H1 (cell line): ENCODE results near the gene LONP2. TPM values are rescaled to one million over a fixed set of nuclear protein-coding genes. Genes with fewer than 3 reads are reported as not detected.

Source experiments
- CTCF ChIA-PET: fragments of 300-600 bp; sonication (Branson Sonifier 250); formaldehyde crosslinking; loops from one replicate; lab custom pipeline; 2021; ENCODE audit not compliant: partially characterized antibody; lab: Charles Lee
- POLR2A ChIA-PET: fragments of 300-600 bp; sonication (Branson Sonifier 250); formaldehyde crosslinking; loops from one replicate; lab custom pipeline; 2021; ENCODE audit warnings: inconsistent platforms; ENCODE audit not compliant: partially characterized antibody; lab: Charles Lee
- DNase-seq, 2 experiments: peaks; one replicate each; pipeline versions ENCODE4 v3.0.0 to v3.0.0-alpha.2; 2010 to 2022; ENCODE audit warnings: low spot score in 2 of 2, low read depth in 1 of 2, mixed read lengths in 1 of 2
- FAIRE-seq: peaks from 2 replicates; lab custom pipeline; 2011; peaks lifted over from hg19 to GRCh38; lab: Jason Lieb, UNC
- H2AFZ ChIP-seq: 2 replicates; pipeline ENCODE4 v1.8.1; 2012; ENCODE audit warnings: low read length, inconsistent platforms
- H2AK5ac ChIP-seq: 2 replicates; pipeline ENCODE4 v1.6.1; 2013; ENCODE audit warnings: low read depth, low read length
- H2BK120ac ChIP-seq: replicated peaks from 2 replicates; pipeline ENCODE3; 2013; ENCODE audit warnings: low read depth, low read length, inconsistent platforms
- H2BK12ac ChIP-seq: 2 replicates; pipeline ENCODE4 v1.6.1; 2013; ENCODE audit warnings: low read depth, low read length
- H2BK15ac ChIP-seq: 2 replicates; pipeline ENCODE4 v1.6.1; 2013; ENCODE audit warnings: low read length
- H2BK20ac ChIP-seq: 2 replicates; pipeline ENCODE4 v1.6.1; 2013; ENCODE audit warnings: low read length
- H2BK5ac ChIP-seq: 2 replicates; pipeline ENCODE4 v1.6.1; 2013; ENCODE audit warnings: low read depth, low read length
- H3K14ac ChIP-seq: 2 replicates; pipeline ENCODE4 v1.6.1; 2013; ENCODE audit warnings: inconsistent platforms; ENCODE audit not compliant: insufficient read length
- H3K18ac ChIP-seq: 2 replicates; pipeline ENCODE4 v1.6.1; 2013; ENCODE audit warnings: low read length; ENCODE audit errors: extremely low read depth
- H3K23ac ChIP-seq: 2 replicates; pipeline ENCODE4 v1.6.1; 2013; ENCODE audit warnings: inconsistent platforms; ENCODE audit not compliant: insufficient read length
- H3K23me2 ChIP-seq: 2 replicates; pipeline ENCODE4 v1.6.1; 2013; ENCODE audit warnings: low read depth, low read length
- H3K27ac ChIP-seq: 2 replicates; pipeline ENCODE4 v1.6.1; 2011; ENCODE audit warnings: low read depth, low read length, inconsistent platforms
- H3K27me3 ChIP-seq, 4 experiments: replicated peaks in 1 of 4; 1 replicate in 1 of 4; 2 replicates in 3 of 4; pipeline versions ENCODE4 v1.6.1 to v1.8.1; 2011 to 2013; ENCODE audit warnings: low read length in 3 of 4, mild to moderate bottlenecking in 3 of 4, inconsistent platforms in 2 of 4, mixed read lengths in 2 of 4, moderate library complexity in 1 of 4; ENCODE audit not compliant: control insufficient read depth in 3 of 4, insufficient read depth in 3 of 4; ENCODE audit errors: extremely low read depth in 1 of 4
- H3K36me3 ChIP-seq, 4 experiments: 2 replicates each; pipeline versions ENCODE4 v1.6.1 to v1.8.1; 2011 to 2013; ENCODE audit warnings: mild to moderate bottlenecking in 4 of 4, low read length in 3 of 4, moderate library complexity in 2 of 4, control low read depth in 1 of 4, inconsistent platforms in 1 of 4; ENCODE audit not compliant: insufficient read depth in 4 of 4, control insufficient read depth in 2 of 4
- H3K4ac ChIP-seq: replicated peaks from 2 replicates; pipeline ENCODE3; 2013; ENCODE audit warnings: low read length, low read depth, mixed read lengths, inconsistent platforms; ENCODE audit not compliant: insufficient read length
- H3K4me1 ChIP-seq, 4 experiments: replicated peaks in 1 of 4; 1 replicate in 1 of 4; 2 replicates in 3 of 4; pipeline versions ENCODE4 v1.6.1 to v1.8.1; 2011 to 2013; ENCODE audit warnings: low read length in 3 of 4, inconsistent platforms in 2 of 4, mixed read lengths in 1 of 4; ENCODE audit not compliant: insufficient read depth in 4 of 4, control insufficient read depth in 3 of 4
- H3K4me2 ChIP-seq, 2 experiments: 2 replicates each; pipeline versions ENCODE4 v1.6.1 to v1.8.1; 2011 to 2013; ENCODE audit warnings: low read depth in 2 of 2, low read length in 2 of 2, control low read depth in 1 of 2, inconsistent platforms in 1 of 2, mild to moderate bottlenecking in 1 of 2; ENCODE audit not compliant: insufficient read depth in 1 of 2
- H3K4me3 ChIP-seq, 4 experiments: fragments of 200-600, 300-600 bp in 1 of 4; sonication (generic), shearing (Covaris generic), sonication (Bioruptor Twin) in 1 of 4; 2 replicates each; pipeline versions ENCODE4 v1.5.1 to v1.8.1; 2011 to 2016; ENCODE audit warnings: low read length in 4 of 4, low read depth in 3 of 4, control low read depth in 2 of 4, inconsistent platforms in 2 of 4, mild to moderate bottlenecking in 2 of 4, mixed read lengths in 1 of 4, moderate library complexity in 1 of 4; ENCODE audit not compliant: insufficient read depth in 2 of 4; ENCODE audit errors: extremely low read depth in 1 of 4
- H3K56ac ChIP-seq: replicated peaks from 2 replicates; pipeline ENCODE3; 2013; ENCODE audit warnings: low read depth, mild to moderate bottlenecking, mixed read lengths, low read length, inconsistent platforms; ENCODE audit not compliant: insufficient read length
- H3K79me1 ChIP-seq: 2 replicates; pipeline ENCODE4 v1.6.1; 2013; ENCODE audit warnings: low read depth, low read length, control low read depth
- H3K79me2 ChIP-seq, 2 experiments: 2 replicates each; pipeline versions ENCODE4 v1.6.1 to v1.8.1; 2012 to 2013; ENCODE audit warnings: low read length in 2 of 2, mild to moderate bottlenecking in 2 of 2, inconsistent platforms in 1 of 2; ENCODE audit not compliant: insufficient read depth in 2 of 2, control insufficient read depth in 1 of 2
- H3K9ac ChIP-seq, 4 experiments: replicated peaks in 1 of 4; 1 replicate in 1 of 4; 2 replicates in 3 of 4; pipeline versions ENCODE4 v1.6.1 to v1.8.1; 2011 to 2013; ENCODE audit warnings: low read depth in 3 of 4, low read length in 3 of 4, control low read depth in 2 of 4, mild to moderate bottlenecking in 2 of 4, moderate library complexity in 2 of 4, inconsistent platforms in 1 of 4; ENCODE audit errors: extremely low read depth in 1 of 4
- H3K9me3 ChIP-seq, 2 experiments: 2 replicates each; pipeline versions ENCODE4 v1.6.1 to v1.8.1; 2012 to 2013; ENCODE audit warnings: mild to moderate bottlenecking in 2 of 2, moderate library complexity in 2 of 2, control low read depth in 1 of 2, inconsistent platforms in 1 of 2, low read depth in 1 of 2, low read length in 1 of 2, mixed read lengths in 1 of 2; ENCODE audit not compliant: insufficient read depth in 2 of 2
- H4K20me1 ChIP-seq, 2 experiments: replicated peaks in 1 of 2; 2 replicates each; pipeline versions ENCODE3 to v1.8.1; 2011 to 2013; ENCODE audit warnings: inconsistent platforms in 2 of 2, low read length in 2 of 2, mild to moderate bottlenecking in 1 of 2; ENCODE audit not compliant: insufficient read depth in 2 of 2, control insufficient read depth in 1 of 2
- H4K5ac ChIP-seq: 2 replicates; pipeline ENCODE4 v1.6.1; 2013; ENCODE audit warnings: low read length, low read depth, mixed read lengths, inconsistent platforms; ENCODE audit not compliant: insufficient read length
- H4K8ac ChIP-seq: 2 replicates; pipeline ENCODE4 v1.8.0; 2013; ENCODE audit warnings: mild to moderate bottlenecking, moderate library complexity, low read length, inconsistent platforms; ENCODE audit not compliant: insufficient read depth; ENCODE audit errors: extremely low read depth
- H4K91ac ChIP-seq: replicated peaks from 2 replicates; pipeline ENCODE3; 2013; ENCODE audit warnings: low read length, mixed read lengths, inconsistent platforms; ENCODE audit not compliant: insufficient read length
- BACH1 ChIP-seq: IDR thresholded peaks from 2 replicates; pipeline ENCODE4 v1.6.1; 2012; ENCODE audit warnings: low read length, improper control_type of control experiment
- EP300 ChIP-seq, 2 experiments: IDR thresholded peaks; 1 replicate in 1 of 2; 2 replicates in 1 of 2; pipeline ENCODE4 v1.6.1; 2011 to 2012; ENCODE audit warnings: low read depth in 2 of 2, low read length in 2 of 2, mild to moderate bottlenecking in 2 of 2, borderline replicate concordance in 1 of 2, inconsistent platforms in 1 of 2, moderate library complexity in 1 of 2
- GTF2F1 ChIP-seq: IDR thresholded peaks from 2 replicates; pipeline ENCODE4 v1.6.1; 2012; ENCODE audit warnings: low read depth, low read length, improper control_type of control experiment, borderline replicate concordance
- HDAC2 ChIP-seq, 2 experiments: fragments of 300-600 bp in 1 of 2; sonication (generic) in 1 of 2; IDR thresholded peaks; 2 replicates each; pipeline ENCODE4 v1.6.1; 2011 to 2012; ENCODE audit warnings: low read depth in 2 of 2, low read length in 2 of 2, mild to moderate bottlenecking in 2 of 2, moderate library complexity in 2 of 2, borderline replicate concordance in 1 of 2, inconsistent platforms in 1 of 2
- JUND ChIP-seq: IDR thresholded peaks from 2 replicates; pipeline ENCODE4 v1.6.1; 2011; ENCODE audit warnings: mild to moderate bottlenecking, improper control_type of control experiment, low read length
- POU5F1 ChIP-seq: IDR thresholded peaks from 2 replicates; pipeline ENCODE4 v1.6.1; 2011; ENCODE audit warnings: low read depth, mild to moderate bottlenecking, low read length, moderate library complexity
- SIX5 ChIP-seq: IDR thresholded peaks from 2 replicates; pipeline ENCODE4 v1.6.1; 2011; ENCODE audit warnings: mild to moderate bottlenecking, low read depth, low read length
- polyA plus RNA-seq, 7 experiments: library from polyadenylated mRNA; depleted of rRNA in 3 of 7; stranded (reverse) in 5 of 7; unstranded in 2 of 7; fragments of >200 nt in 5 of 7; fragments of 200-250 nt in 2 of 7; gene quantifications; 1 replicate in 5 of 7; 2 replicates in 1 of 7; 4 replicates in 1 of 7; pipeline versions ENCODE4 v1.2.1 to v1.2.3, GENCODE V29; 2011 to 2013; ENCODE audit warnings: missing spikeins in 2 of 7, mixed read lengths in 2 of 7
- total RNA-seq: library from RNA; stranded (reverse); fragmentation: NEBNext Ultra II Directional; extraction: Animal tissue kit (Norgen Biotek cat#: 25700); gene quantifications from 2 replicates; pipeline ENCODE4 v1.2.1, GENCODE V29; 2021

Gene LONP2
- total and polyA plus RNA-seq, 2 of the 8 experiments (the other 6 are each of a cell fraction or from before 2014, with no cell fraction given) = 8.1 to 23.1 TPM

DNA sequence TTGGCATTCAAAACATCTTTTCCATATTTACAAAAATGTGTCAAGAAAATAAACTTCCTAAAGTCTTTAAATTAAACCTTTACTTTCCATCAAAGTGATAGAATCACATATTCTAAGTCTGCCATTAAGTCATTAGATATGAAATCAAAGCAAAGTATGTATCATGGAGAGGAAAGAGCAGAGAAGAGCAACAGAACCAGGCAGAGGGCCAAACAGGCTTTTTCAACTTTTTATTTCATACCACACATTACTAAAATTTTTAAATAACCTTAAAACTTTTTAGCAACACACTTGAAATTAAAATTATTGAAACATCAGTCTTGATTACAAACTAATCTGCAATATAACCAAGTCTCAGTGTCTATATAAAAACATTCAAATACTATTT lies 127.3 kb downstream of the LONP2 start:
- no peak overlapping the region for H2BK5ac ChIP-seq
- H3K14ac ChIP-seq = no peak overlapping the region
- no peak overlapping the region for H2AFZ ChIP-seq
- H3K79me2 ChIP-seq = peaks cover 14 to 100% of the 10 kb centered on the region in 2 experiments
- no peak for FAIRE-seq
- no peak overlapping the region for H4K8ac ChIP-seq
- peaks cover 7% of the 10 kb centered on the region for H3K79me1 ChIP-seq
- H3K23ac ChIP-seq = no peak overlapping the region
- no peak overlapping the region for H3K18ac ChIP-seq
- H3K27me3 ChIP-seq = no peaks in the 10 kb centered on the region
- H3K27ac ChIP-seq = no peak overlapping the region
- H3K56ac ChIP-seq = no peak overlapping the region
- no peak for DNase-seq
- no peak overlapping the region for H3K4me2 ChIP-seq
- H3K9me3 ChIP-seq = no peaks in the 10 kb centered on the region
- H2BK12ac ChIP-seq = no peak overlapping the region
- H2BK120ac ChIP-seq = no peak overlapping the region
- no peak overlapping the region for H3K9ac ChIP-seq
- H3K36me3 ChIP-seq = no peaks in the 10 kb centered on the region
- H4K5ac ChIP-seq = no peak overlapping the region
- peaks cover under 1% of the 10 kb centered on the region; the same call in 1 of the 2 replicates for H3K23me2 ChIP-seq
- POLR2A ChIA-PET = interaction anchor here (3.6 to 8.9 kb wide), 3 partner anchors 7 to 15 kb away, joined by 8 to 156 read pairs (median 52); partner anchors contain the start of gene SIAH1
- CTCF ChIA-PET = interaction anchor here (1.0 kb wide), 1 partner anchor 18 kb away, joined by 4 read pairs; no protein-coding TSS in a partner anchor
- no peak overlapping the region for H4K91ac ChIP-seq
- no peak overlapping the region for H2BK15ac ChIP-seq
- no peak overlapping the region for H3K4ac ChIP-seq
- no peak for TF ChIP-seq EP300 (IDR thresholded peaks at IDR 0.05; ENCODE audit: borderline replicate concordance in 1 of 2, low read depth in 2 of 2, low read length in 2 of 2)
- no peak for TF ChIP-seq BACH1
- no peak for TF ChIP-seq POU5F1
- TF ChIP-seq SIX5 = no peak
- no peak for TF ChIP-seq JUND
- no peak for TF ChIP-seq GTF2F1
- TF ChIP-seq HDAC2 (IDR thresholded peaks at IDR 0.05; ENCODE audit: borderline replicate concordance in 1 of 2, low read depth in 2 of 2, low read length in 2 of 2) = no peak
- no peak overlapping the region for H2BK20ac ChIP-seq
- no peak overlapping the region for H3K4me3 ChIP-seq
- peaks cover 14 to 22% of the 10 kb centered on the region in 2 experiments for H4K20me1 ChIP-seq
- peaks cover 0 to 6% (median 4%) of the 10 kb centered on the region in 4 experiments; a peak in 4 of 7 replicates for H3K4me1 ChIP-seq
- no peak overlapping the region for H2AK5ac ChIP-seq
